Measurements from ENCODE around the gene UBE3C. TPM values are rescaled to one million over a fixed set of nuclear protein-coding genes. Genes with fewer than 3 reads are reported as not detected.

Gene UBE3C
- polyA plus RNA-seq, 6 donors from 2014 or later, result 16.2 to 22.0 (median 17.5) TPM

DNA sequence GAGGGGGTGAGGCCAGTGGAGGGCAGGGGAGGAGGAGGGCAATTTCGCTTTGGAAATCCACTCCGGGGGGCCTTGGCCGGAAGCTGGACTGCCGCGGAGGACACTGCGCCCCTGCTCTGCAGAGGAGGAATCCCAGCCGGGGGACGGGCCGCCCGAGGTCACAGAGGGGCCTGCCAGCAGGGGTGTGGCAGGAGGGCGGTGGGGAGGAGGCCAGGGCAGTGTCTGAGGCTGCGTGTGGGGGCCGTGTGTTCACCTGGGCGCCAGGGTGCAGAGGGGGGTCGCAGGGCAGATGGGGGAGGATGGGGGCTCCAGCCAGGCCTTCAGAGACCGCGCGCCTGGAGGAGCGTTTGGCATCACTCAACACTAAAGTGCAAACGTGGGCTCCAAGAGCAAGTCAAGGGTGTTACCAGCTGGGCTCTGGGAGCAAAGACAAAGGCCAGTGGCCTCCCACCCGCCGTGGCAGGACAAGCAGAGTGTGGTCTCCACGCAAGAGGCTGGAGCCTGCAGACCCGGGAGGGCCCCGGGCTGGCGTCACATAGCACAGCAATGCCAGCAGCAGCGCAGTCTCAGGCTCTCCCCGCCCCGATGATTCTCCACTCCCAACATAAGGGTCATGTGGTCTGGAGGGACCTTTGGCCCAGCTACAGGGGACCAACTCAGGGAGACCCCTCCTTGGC lies 152.8 kb downstream of the UBE3C start:
- no peak for ATAC-seq (ENCODE audit: low read depth in 2 of 2)
- no peaks in the 10 kb centered on the region for H3K27me3 Mint-ChIP-seq
- H3K9me3 Mint-ChIP-seq, result no peaks in the 10 kb centered on the region
- H3K27ac Mint-ChIP-seq, result no peak overlapping the region
- H3K4me3 Mint-ChIP-seq, result no peak overlapping the region
- no peaks in the 10 kb centered on the region for H3K36me3 Mint-ChIP-seq
- DNase-seq, result no peak
- H3K4me1 Mint-ChIP-seq, result no peaks in the 10 kb centered on the region

DNA sequence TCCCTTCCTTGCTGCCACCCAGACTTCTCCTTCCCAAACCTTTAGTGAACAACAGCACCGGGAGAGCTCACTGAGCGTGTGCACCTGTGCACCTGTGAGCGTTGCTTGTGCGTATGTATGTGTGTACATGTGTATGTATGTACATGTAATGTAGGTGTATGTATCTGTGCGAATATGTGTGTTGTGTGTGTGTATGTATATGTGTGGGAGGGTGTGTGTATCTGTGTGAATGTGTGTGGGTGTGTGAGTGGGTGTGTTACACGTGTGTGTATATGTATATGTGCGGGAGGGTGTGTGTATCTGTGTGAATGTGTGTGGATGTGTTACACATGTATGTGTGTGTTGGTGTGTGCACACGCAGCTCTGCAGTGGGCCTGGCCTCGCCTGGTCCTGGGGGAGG lies 153.5 kb downstream of the UBE3C start:
- no peak for ATAC-seq (ENCODE audit: low read depth in 2 of 2)
- peak overlapping the region in 1 of 6 donors; percentile 8 for H3K27ac Mint-ChIP-seq
- H3K4me1 Mint-ChIP-seq, result no peaks in the 10 kb centered on the region
- no peaks in the 10 kb centered on the region for H3K9me3 Mint-ChIP-seq
- H3K36me3 Mint-ChIP-seq, result no peaks in the 10 kb centered on the region
- no peak overlapping the region for H3K4me3 Mint-ChIP-seq
- DNase-seq, result no peak
- H3K27me3 Mint-ChIP-seq, result no peaks in the 10 kb centered on the region

DNA sequence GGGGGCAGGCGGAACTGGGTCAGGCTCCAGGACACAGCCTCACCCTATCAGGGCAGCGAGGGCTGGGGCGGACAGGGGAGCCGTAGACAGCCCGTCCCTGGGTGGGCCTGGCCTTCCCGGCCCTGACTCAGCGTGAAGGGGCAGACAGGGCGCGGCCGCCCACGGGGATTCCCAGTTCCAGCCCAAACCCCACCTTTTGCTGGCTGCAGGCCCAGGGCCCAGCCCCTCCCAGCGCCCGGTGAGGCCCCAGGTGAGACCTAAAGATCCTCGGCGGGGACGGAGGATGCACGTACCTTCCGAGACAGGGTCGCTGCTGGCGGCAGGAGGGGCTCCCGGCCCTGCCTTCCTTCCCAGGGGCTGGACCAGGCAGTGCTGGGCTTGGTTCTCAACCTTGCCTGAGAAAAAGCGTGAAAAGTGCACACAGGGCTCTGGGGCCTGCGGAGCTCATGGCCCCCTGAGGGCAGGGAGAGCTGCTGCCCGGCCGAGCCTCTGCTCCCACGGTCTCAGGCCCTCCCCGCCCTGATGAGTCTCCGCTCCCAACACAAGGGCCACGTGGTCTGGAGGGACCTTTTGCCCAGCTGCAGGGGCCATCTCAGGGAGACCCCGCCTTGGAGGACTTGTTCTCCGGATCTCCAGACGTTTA lies 154.2 kb downstream of the UBE3C start:
- H3K4me1 Mint-ChIP-seq, result no peaks in the 10 kb centered on the region
- no peak for ATAC-seq (ENCODE audit: low read depth in 2 of 2)
- H3K4me3 Mint-ChIP-seq, result no peak overlapping the region
- H3K27me3 Mint-ChIP-seq, result peaks cover 0 to 4% (median 0%) of the 10 kb centered on the region in 3 donors
- no peaks in the 10 kb centered on the region for H3K9me3 Mint-ChIP-seq
- H3K27ac Mint-ChIP-seq, result no peak overlapping the region
- no peaks in the 10 kb centered on the region for H3K36me3 Mint-ChIP-seq
- DNase-seq, result no peak

DNA sequence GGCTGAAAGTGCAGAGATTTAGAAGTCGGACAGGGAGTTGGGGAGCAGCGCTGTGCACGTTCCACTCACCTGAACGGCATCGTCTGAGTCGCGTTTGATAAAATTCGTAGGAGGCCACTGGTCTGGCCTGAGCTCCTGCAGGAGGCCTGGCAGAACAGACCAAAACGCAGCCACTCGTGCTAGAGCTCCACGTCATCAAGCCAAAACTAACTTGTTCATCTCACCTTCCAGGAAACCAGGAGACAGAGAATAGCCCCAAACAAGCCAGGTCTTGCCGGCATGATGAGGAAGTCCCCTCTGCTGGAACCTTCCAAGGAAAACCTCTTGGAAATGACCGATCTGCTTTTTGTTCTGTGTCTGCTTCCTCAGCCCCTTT lies 154.7 kb downstream of the UBE3C start:
- Mint-ChIP-seq H3K4me3 (no peak overlapping the region), H3K27me3 (peaks cover 0 to 6% (median 0%) of the 10 kb centered on the region in 3 donors), H3K36me3 (no peaks in the 10 kb centered on the region), H3K27ac (peak overlapping the region in 2 of 6 donors; percentile 9 to 49), H3K9me3 (no peaks in the 10 kb centered on the region), H3K4me1 (no peaks in the 10 kb centered on the region)
- no peak for DNase-seq
- ATAC-seq (ENCODE audit: low read depth in 2 of 2), result no peak

DNA sequence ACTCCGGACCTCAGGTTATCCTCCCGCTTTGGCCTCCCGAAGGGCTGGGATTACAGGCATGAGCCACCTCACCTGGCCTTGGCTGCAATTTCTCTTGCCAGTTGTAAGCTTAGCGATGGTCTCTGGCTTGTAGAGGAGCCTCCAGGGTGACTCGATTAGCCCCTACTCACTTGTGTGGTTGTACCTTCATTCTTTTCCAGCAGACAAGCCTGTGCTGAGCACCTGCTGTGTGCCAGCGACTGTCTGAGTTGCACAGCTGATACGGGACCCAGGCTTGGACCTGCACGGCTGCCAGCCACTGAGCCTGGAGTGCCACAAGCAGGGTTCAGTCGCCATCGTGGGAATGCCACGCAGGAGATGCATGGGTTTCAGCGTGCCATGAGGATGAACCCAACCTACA lies 156.0 kb downstream of the UBE3C start:
- no peak overlapping the region for H3K4me3 Mint-ChIP-seq
- DNase-seq (no peak), ATAC-seq (ENCODE audit: low read depth in 2 of 2) (no peak)
- H3K9me3 Mint-ChIP-seq, result peaks cover 0 to 4% (median 0%) of the 10 kb centered on the region in 7 donors
- H3K27me3 Mint-ChIP-seq, result peaks cover 0 to 18% (median 9%) of the 10 kb centered on the region in 3 donors
- no peaks in the 10 kb centered on the region for H3K36me3 Mint-ChIP-seq
- H3K4me1 Mint-ChIP-seq, result peaks cover 5 to 8% (median 7%) of the 10 kb centered on the region in 3 donors
- no peak overlapping the region for H3K27ac Mint-ChIP-seq

DNA sequence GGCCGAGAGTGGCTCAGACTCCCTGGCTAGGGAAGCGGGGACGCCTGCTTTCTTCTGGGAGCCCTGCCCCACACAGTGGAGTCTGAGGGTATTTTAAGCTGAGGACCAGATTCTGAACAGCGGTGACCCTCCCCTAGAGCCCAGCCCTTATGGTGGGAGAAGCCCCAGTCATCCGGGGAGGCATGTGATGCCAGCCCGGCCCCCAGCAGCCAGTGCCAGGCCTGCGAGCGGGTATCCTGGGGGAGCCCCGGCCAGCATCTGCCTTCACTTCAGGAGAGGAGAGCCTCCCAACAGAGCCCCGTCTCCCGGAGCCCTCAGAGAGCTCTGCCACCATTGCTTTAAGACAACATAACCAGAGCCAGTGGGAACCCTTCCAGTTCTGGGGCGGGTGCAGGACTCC lies 156.6 kb downstream of the UBE3C start:
- H3K4me1 Mint-ChIP-seq, result peaks cover 5 to 8% (median 7%) of the 10 kb centered on the region in 3 donors
- H3K36me3 Mint-ChIP-seq, result no peaks in the 10 kb centered on the region
- peaks cover 0 to 18% (median 9%) of the 10 kb centered on the region in 3 donors for H3K27me3 Mint-ChIP-seq
- DNase-seq (no peak), ATAC-seq (ENCODE audit: low read depth in 2 of 2) (no peak)
- no peak overlapping the region for H3K27ac Mint-ChIP-seq
- no peak overlapping the region for H3K4me3 Mint-ChIP-seq
- peaks cover 0 to 4% (median 0%) of the 10 kb centered on the region in 7 donors for H3K9me3 Mint-ChIP-seq

DNA sequence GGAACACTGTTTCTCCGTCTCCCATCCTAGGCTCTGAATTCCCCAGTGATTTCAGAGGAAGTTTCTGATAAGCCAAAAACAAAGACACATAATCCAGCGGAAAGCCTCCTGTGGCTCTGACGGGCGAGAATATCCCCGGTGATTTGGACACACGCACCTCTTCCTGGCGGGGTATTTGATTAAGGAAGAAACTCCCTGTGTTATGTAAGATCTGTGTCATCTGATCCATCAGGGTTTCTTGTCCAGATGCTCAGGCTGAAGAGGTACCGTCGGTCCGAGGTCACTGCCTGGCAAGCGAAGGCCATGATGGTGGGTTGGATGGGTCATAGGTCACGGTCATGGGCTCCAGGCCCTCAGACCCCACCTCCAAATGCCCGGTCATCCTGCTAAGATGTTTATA lies 158.5 kb downstream of the UBE3C start:
- H3K4me1 Mint-ChIP-seq, result peaks cover 16 to 18% (median 17%) of the 10 kb centered on the region in 3 donors

DNA sequence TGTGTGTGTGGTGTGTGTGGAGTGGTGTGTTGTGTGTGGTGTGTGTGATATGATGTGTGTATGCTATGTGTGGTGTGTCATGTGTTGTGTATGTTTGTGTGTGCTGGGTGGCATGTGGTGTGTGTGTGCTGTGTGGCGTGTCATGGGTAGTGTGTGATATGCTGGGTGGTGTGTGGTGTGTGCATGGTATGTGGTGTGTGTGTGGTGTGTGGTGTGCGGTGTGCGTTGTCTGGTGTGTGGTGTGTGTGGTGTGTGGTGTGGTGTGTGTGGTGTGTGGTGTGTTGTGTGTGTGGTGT lies 160.5 kb downstream of the UBE3C start:
- Mint-ChIP-seq H3K9me3 (peaks cover 0 to 4% (median 0%) of the 10 kb centered on the region in 7 donors), H3K27me3 (peaks cover 0 to 18% (median 9%) of the 10 kb centered on the region in 3 donors), H3K4me1 (peaks cover 24 to 27% (median 25%) of the 10 kb centered on the region in 3 donors), H3K4me3 (peak overlapping the region in 3 of 8 donors; percentile 26 to 56 (median 35)), H3K36me3 (no peaks in the 10 kb centered on the region), H3K27ac (no peak overlapping the region)
- DNase-seq (no peak), ATAC-seq (ENCODE audit: low read depth in 2 of 2) (no peak)

More for the DNA sequence above, 158.5 kb downstream of the UBE3C start:
- ATAC-seq (ENCODE audit: low read depth in 2 of 2) (no peak), DNase-seq (no peak)
- no peaks in the 10 kb centered on the region for H3K36me3 Mint-ChIP-seq
- H3K27me3 Mint-ChIP-seq, result peaks cover 0 to 18% (median 9%) of the 10 kb centered on the region in 3 donors
- peaks cover 0 to 4% (median 0%) of the 10 kb centered on the region in 7 donors for H3K9me3 Mint-ChIP-seq
- no peak overlapping the region for H3K27ac Mint-ChIP-seq
- H3K4me3 Mint-ChIP-seq, result no peak overlapping the region

DNA sequence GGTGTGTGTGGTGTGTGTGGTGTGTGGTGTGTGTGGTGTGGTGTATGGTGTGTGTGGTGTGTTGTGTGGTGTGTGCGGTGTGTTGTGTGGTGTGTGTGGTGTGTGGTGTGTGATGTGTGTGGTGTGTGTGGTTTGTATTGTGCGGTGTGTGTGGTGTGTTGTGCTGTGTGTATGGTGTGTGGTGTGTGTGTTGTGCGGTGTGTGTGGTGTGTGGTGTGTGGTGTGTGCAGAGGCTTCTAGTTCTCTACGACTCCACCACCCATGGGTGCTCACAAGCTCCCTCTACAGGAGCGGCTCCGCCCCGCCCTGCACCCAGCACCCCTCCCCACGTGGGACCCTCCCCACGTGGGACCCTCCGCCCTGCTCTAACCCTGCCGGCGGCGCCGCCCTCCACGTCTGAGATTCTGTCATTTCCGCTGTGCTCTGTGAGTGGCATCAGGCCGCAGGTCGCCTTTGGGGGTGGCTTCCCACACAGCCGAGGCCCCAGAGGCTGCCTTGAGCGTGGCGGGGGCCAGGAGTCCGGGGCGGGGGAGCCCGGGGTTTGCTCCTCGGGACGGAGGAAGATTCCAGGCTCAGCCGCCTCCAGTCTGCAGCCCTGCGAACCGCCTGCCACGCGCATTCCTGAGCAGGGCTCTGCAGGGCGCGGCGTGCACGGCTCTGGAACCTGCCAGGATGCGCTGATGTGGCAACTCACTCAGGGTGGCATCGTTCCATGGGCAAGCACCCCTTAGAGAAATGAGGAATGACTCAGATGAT lies 161.1 kb downstream of the UBE3C start:
- Mint-ChIP-seq H3K27ac (peak overlapping the region in 1 of 6 donors; percentile 44), H3K36me3 (no peaks in the 10 kb centered on the region), H3K27me3 (peaks cover 0 to 18% (median 9%) of the 10 kb centered on the region in 3 donors), H3K9me3 (peaks cover 0 to 4% (median 0%) of the 10 kb centered on the region in 7 donors), H3K4me1 (peaks cover 24 to 27% (median 25%) of the 10 kb centered on the region in 3 donors), H3K4me3 (peak overlapping the region in 2 of 8 donors; percentile 35 to 56)
- DNase-seq (no peak), ATAC-seq (ENCODE audit: low read depth in 2 of 2) (no peak)

DNA sequence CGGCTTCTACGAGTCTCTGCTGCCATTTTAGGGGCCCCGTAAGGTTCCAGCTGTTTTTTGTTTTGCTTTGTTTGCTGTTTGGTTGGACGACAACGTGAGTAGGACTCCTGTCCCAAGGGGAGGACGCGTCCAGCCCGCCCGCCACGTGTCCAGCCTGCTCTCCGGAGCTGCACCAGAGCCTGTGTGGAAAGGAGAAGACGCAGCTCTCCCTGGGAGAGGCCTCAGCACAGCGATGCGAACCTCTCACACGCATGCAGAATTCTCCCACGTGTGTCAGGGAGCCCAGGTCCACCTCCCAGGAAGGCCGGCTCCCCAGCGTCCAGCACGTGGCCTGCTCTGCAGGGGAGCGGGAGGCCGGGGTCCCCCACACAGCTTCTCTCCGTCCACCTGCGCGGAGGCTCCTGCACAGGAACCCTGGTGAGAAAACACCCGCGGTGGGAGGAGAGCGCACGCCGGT lies 161.7 kb downstream of the UBE3C start:
- Mint-ChIP-seq H3K4me3 (peak overlapping the region in 1 of 8 donors; percentile 42), H3K36me3 (no peaks in the 10 kb centered on the region), H3K27ac (no peak overlapping the region), H3K4me1 (peaks cover 24 to 28% (median 27%) of the 10 kb centered on the region in 3 donors), H3K9me3 (peaks cover 0 to 4% (median 0%) of the 10 kb centered on the region in 7 donors), H3K27me3 (peaks cover 0 to 18% (median 9%) of the 10 kb centered on the region in 3 donors)
- DNase-seq, result no peak
- ATAC-seq (ENCODE audit: low read depth in 2 of 2), result no peak

DNA sequence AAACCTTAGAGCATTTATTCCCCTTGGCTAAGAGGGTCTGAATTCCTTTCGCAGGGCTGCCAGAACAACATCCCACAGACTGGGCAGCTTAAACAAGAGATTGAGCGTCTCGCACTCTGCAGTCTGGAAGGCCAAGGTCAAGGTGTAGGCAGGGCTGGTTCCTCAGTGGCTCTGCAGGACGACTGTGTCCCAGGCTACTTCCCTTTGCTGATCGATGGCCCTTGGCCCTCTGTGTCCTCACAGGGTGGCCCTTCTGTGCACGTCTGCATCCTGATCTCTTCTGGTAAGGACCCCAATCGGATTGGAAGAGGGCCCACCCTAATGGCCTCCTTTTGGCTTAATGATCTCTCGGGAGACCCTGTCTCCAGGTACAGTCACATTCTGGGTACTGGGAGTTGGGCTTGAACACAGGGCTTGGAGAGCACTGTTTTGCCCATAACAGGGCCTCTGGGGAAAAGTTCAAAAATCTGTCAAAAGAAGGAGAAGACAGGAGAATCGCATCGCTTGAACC lies 162.9 kb downstream of the UBE3C start:
- peaks cover 0 to 18% (median 9%) of the 10 kb centered on the region in 3 donors for H3K27me3 Mint-ChIP-seq
- H3K9me3 Mint-ChIP-seq, result peaks cover 0 to 4% (median 0%) of the 10 kb centered on the region in 7 donors
- peak overlapping the region; percentile 70 to 89 (median 81) for H3K4me3 Mint-ChIP-seq
- H3K27ac Mint-ChIP-seq, result peak overlapping the region in 4 of 6 donors; percentile 60 to 92 (median 80)
- no peaks in the 10 kb centered on the region for H3K36me3 Mint-ChIP-seq
- peaks cover 27 to 29% (median 28%) of the 10 kb centered on the region in 3 donors for H3K4me1 Mint-ChIP-seq
- ATAC-seq (ENCODE audit: low read depth in 2 of 2) (no peak), DNase-seq (no peak)

DNA sequence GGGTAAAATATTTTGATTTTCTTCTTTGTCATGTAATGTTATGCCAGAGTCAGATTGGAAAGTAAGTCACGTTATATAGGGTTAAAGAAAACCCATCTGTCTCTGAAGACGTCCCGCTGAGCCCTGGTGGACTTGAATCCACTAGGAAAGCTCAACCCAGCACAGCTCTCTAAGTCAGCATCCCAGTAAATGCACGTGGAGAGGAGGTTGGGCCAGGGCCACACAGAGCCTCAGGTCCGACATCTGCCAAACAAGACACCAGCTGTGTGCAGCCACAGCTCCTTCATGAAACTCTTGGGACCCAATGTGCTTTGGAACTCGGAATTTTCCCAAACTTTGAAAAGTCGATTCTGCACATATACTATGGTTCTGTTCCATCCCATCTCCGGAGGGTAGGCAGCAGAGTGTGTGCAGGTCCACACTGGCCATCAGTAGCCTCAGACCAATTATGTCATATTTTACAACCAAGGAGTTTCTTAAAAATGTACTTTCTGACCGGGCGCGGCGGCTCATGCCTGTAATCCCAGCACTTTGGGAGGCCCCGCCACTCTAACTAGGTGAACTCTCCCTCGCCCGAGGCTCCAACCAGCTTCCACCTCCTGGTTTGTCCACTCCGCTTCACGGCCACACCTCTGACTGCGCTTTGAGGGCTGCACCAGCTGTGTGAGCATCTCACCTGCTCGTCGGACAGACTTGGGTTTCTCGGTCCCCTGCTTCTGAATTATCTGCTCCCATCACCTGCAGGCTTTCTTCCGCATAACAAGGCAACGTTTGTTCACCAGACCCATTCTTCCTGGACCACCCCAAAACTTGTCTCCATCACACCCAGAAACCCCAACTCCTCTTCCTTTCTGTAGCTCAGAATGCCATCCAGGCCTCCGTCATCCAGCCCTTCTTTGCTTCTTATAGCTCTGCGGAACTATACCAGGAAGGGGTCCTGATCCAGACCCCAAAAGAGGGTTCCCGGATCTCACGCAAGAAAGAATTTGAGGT lies 168.4 kb downstream of the UBE3C start:
- Mint-ChIP-seq H3K4me1 (peaks cover 11 to 13% (median 12%) of the 10 kb centered on the region in 3 donors), H3K4me3 (no peak overlapping the region), H3K27me3 (no peaks in the 10 kb centered on the region), H3K27ac (no peak overlapping the region), H3K36me3 (no peaks in the 10 kb centered on the region), H3K9me3 (no peaks in the 10 kb centered on the region)
- DNase-seq, result no peak
- no peak for ATAC-seq (ENCODE audit: low read depth in 2 of 2)
